ENCODE measurements around the gene HSD17B11.

GRCh38 chr4:87422104-87423052, 31.4 kb upstream of the HSD17B11 start, which contains the start of gene NUDT9:
- no peak for TF ChIP-seq CTCF (conservative IDR thresholded peaks at IDR 0.05; ENCODE audit: low read depth, low read length)
- TF ChIP-seq EZH2 (IDR thresholded peaks at IDR 0.05; ENCODE audit: borderline replicate concordance, low read depth, low read length, poor library complexity, severe bottlenecking): no peak

Measured in A673 (cell line).